OCI-LY7 (cell line): Measurements from ENCODE around the gene SNPH. TPM values are rescaled to one million over a fixed set of nuclear protein-coding genes. Genes with fewer than 3 reads are reported as not detected.

Experiments
- BruUV-seq: library from RNA; stranded (reverse); fragments of 400-500 nt; replicated peaks from 2 replicates; lab custom pipeline; 2021; lab: Mats Ljungman, UMichigan
- CTCF ChIA-PET: fragments of 300-600 bp; sonication (Branson Sonifier 250); formaldehyde crosslinking; loops from one replicate; lab custom pipeline; 2022; ENCODE audit warnings: antibody characterized with exemption; ENCODE audit not compliant: unreplicated experiment; lab: Charles Lee
- POLR2A ChIA-PET: fragments of 300-600 bp; sonication (Branson Sonifier 250); formaldehyde crosslinking; loops from one replicate; lab custom pipeline; 2022; ENCODE audit warnings: antibody characterized with exemption; lab: Charles Lee
- DNase-seq: peaks from one replicate; pipeline ENCODE4 v3.0.0-alpha.2; 2015; ENCODE audit warnings: low spot score
- H2AFZ ChIP-seq: fragments of 200-600 bp; sonication (generic), shearing (Covaris generic); 2 replicates; pipeline ENCODE4 v1.6.1; 2014; ENCODE audit warnings: mild to moderate bottlenecking, antibody characterized with exemption, low read length, moderate library complexity
- H3K27ac ChIP-seq: fragments of 200-600 bp; sonication (generic); 2 replicates; pipeline ENCODE4 v1.5.1; 2014; ENCODE audit warnings: mixed run types, low read depth, mild to moderate bottlenecking, moderate library complexity, low read length, inconsistent platforms; ENCODE audit not compliant: poor library complexity, severe bottlenecking
- H3K36me3 ChIP-seq: fragments of 200-600 bp; sonication (generic); 2 replicates; pipeline ENCODE4 v1.6.1; 2014; ENCODE audit warnings: mild to moderate bottlenecking, antibody characterized with exemption, low read length, moderate library complexity, mixed read lengths; ENCODE audit not compliant: insufficient read depth
- H3K4me1 ChIP-seq: fragments of 200-600 bp; sonication (generic); 2 replicates; pipeline ENCODE4 v1.5.1; 2014; ENCODE audit warnings: mild to moderate bottlenecking, low read length; ENCODE audit not compliant: insufficient read depth, poor library complexity, severe bottlenecking
- H3K4me2 ChIP-seq: fragments of 200-600 bp; sonication (generic); 2 replicates; pipeline ENCODE4 v1.6.1; 2014; ENCODE audit warnings: mild to moderate bottlenecking, low read length
- H3K4me3 ChIP-seq: fragments of 200-600 bp; sonication (generic); 2 replicates; pipeline ENCODE4 v1.5.1; 2014; ENCODE audit warnings: mild to moderate bottlenecking, low read depth, low read length; ENCODE audit not compliant: poor library complexity, severe bottlenecking
- H3K79me2 ChIP-seq: fragments of 200-600 bp; sonication (generic); 2 replicates; pipeline ENCODE4 v1.6.1; 2016; ENCODE audit warnings: low read depth, mild to moderate bottlenecking, low read length, moderate library complexity, mixed read lengths; ENCODE audit not compliant: insufficient read depth
- H3K9me2 ChIP-seq: fragments of 200-600 bp; sonication (generic); 2 replicates; pipeline ENCODE4 v1.6.1; 2016; ENCODE audit warnings: mild to moderate bottlenecking, low read length, mixed read lengths; ENCODE audit not compliant: insufficient read depth
- H3K9me3 ChIP-seq: fragments of 200-600 bp; sonication (generic); 2 replicates; pipeline ENCODE4 v1.6.1; 2014; ENCODE audit warnings: mild to moderate bottlenecking, mixed run types, low read length, mixed read lengths
- H4K20me1 ChIP-seq: fragments of 200-600 bp; sonication (generic); 2 replicates; pipeline ENCODE4 v1.6.1; 2014; ENCODE audit warnings: mild to moderate bottlenecking, antibody characterized with exemption, low read length, moderate library complexity, mixed read lengths; ENCODE audit not compliant: insufficient read depth
- CTCF ChIP-seq: fragments of 200-600 bp; sonication (generic); conservative IDR thresholded peaks from 2 replicates; pipeline ENCODE4 v1.5.1; 2014; ENCODE audit warnings: mild to moderate bottlenecking, antibody characterized with exemption, low read length, moderate library complexity, mixed read lengths
- EZH2phosphoT487 ChIP-seq: fragments of 200-600 bp; sonication (generic); IDR thresholded peaks from 2 replicates; pipeline ENCODE4 v1.6.1; 2018; ENCODE audit warnings: low read depth, borderline replicate concordance, mild to moderate bottlenecking, mixed run types, antibody characterized with exemption, low read length, moderate library complexity, mixed read lengths
- intact Hi-C: fragments of 100-400 bp; cut with micrococcal nuclease; formaldehyde crosslinking; loops from one replicate; pipeline ENCODE4 v1.10.0; 2022; ENCODE audit not compliant: unreplicated experiment
- total RNA-seq, 2 experiments: library from RNA; depleted of rRNA in 1 of 2; stranded (reverse); fragments of >200 nt in 1 of 2; shearing (Covaris generic) in 1 of 2; gene quantifications; 2 replicates each; pipeline ENCODE4 v1.2.3, GENCODE V29; 2014 to 2022

The SNPH gene
- total RNA-seq, 2 experiments from 2014 or later = not detected

GRCh38 chr20:1302685-1303541 is 36.8 kb downstream of the SNPH start:
- no TSS peak for BruUV-seq
- DNase-seq = no peak
- CTCF ChIA-PET = no interaction called here

GRCh38 chr20:1304710-1305515 is 38.8 kb downstream of the SNPH start:
- Histone ChIP-seq H3K9me2 (no peaks in the 10 kb centered on the region), H3K4me1 (no peaks in the 10 kb centered on the region), H3K79me2 (no peaks in the 10 kb centered on the region), H3K9me3 (no peaks in the 10 kb centered on the region), H4K20me1 (no peaks in the 10 kb centered on the region), H3K27ac (no peak overlapping the region), H3K4me2 (no peak overlapping the region), H3K4me3 (no peak overlapping the region), H2AFZ (no peak overlapping the region), H3K36me3 (no peaks in the 10 kb centered on the region)
- BruUV-seq = no TSS peak
- CTCF ChIA-PET = no interaction called here
- no peak for DNase-seq
- TF ChIP-seq EZH2phosphoT487 (no peak), CTCF (no peak)
- POLR2A ChIA-PET = interaction anchor here (0.5 kb wide), 2 partner anchors 75 to 340 kb away, joined by 3 to 4 read pairs; no protein-coding TSS in a partner anchor
- intact Hi-C loops = no loop called here

More at GRCh38 chr20:1302685-1303541, 36.8 kb downstream of the SNPH start:
- intact Hi-C loops = no loop called here
- Histone ChIP-seq H3K27ac (no peak overlapping the region), H2AFZ (no peak overlapping the region), H3K4me3 (no peak overlapping the region), H3K9me2 (no peaks in the 10 kb centered on the region), H3K4me1 (no peaks in the 10 kb centered on the region), H3K79me2 (no peaks in the 10 kb centered on the region), H3K9me3 (no peaks in the 10 kb centered on the region), H3K4me2 (no peak overlapping the region), H4K20me1 (no peaks in the 10 kb centered on the region), H3K36me3 (no peaks in the 10 kb centered on the region)
- POLR2A ChIA-PET = no interaction called here
- no peak for TF ChIP-seq CTCF
- no peak for TF ChIP-seq EZH2phosphoT487
